T-cell (primary cell): ENCODE data around the gene HASPIN. TPM values are rescaled to one million over a fixed set of nuclear protein-coding genes. Genes with fewer than 3 reads are reported as not detected.

Experiments used
- ATAC-seq, 4 experiments: fragments of 200-7000 bp in 3 of 4; fragments of 150-1000 bp in 1 of 4; cut with Tn5 transposase; replicated peaks in 1 of 4; 1 replicate in 3 of 4; 2 replicates in 1 of 4; pipeline ENCODE4 v1.10.0; 2021; ENCODE audit warnings: moderate library complexity in 3 of 4, mild to moderate bottlenecking in 2 of 4, moderate number of reproducible peaks in 1 of 4
- CTCF ChIA-PET, 2 donors: fragments of 300-600 bp; sonication (Branson Sonifier 250); formaldehyde crosslinking; loops; one replicate each; lab custom pipeline; 2022; ENCODE audit warnings: antibody characterized with exemption in 2 of 2; lab: Charles Lee
- POLR2A ChIA-PET, 2 donors: fragments of 300-600 bp; sonication (Branson Sonifier 250); formaldehyde crosslinking; loops; one replicate each; lab custom pipeline; 2022; ENCODE audit warnings: antibody characterized with exemption in 2 of 2; lab: Charles Lee
- DNase-seq, 35 experiments: peaks; one replicate each; pipeline versions ENCODE4 v3.0.0 to v3.0.0-alpha.2; 2013 to 2023
- H3K27ac ChIP-seq: one replicate; pipeline ENCODE4 v1.5.1; 2013; ENCODE audit warnings: low read length
- H3K27me3 ChIP-seq, 2 experiments: replicated peaks in 1 of 2; 1 replicate in 1 of 2; 2 replicates in 1 of 2; pipeline versions ENCODE4 v1.6.1 to v1.7.0; 2013; ENCODE audit warnings: low read length in 1 of 2, mixed read lengths in 1 of 2; ENCODE audit not compliant: control insufficient read depth in 2 of 2, insufficient read depth in 2 of 2; ENCODE audit errors: extremely low read depth in 1 of 2
- H3K36me3 ChIP-seq, 2 donors: 1 replicate in 1 of 2; 2 replicates in 1 of 2; pipeline versions ENCODE4 v1.6.1 to v1.7.0; 2013; ENCODE audit warnings: low read length in 1 of 2; ENCODE audit not compliant: control insufficient read depth in 2 of 2, insufficient read depth in 1 of 2; ENCODE audit errors: extremely low read depth in 1 of 2
- H3K4me1 ChIP-seq, 2 experiments: 1 replicate in 1 of 2; 2 replicates in 1 of 2; pipeline versions ENCODE4 v1.6.1 to v1.7.0; 2013; ENCODE audit warnings: low read length in 2 of 2, mixed read lengths in 1 of 2; ENCODE audit not compliant: insufficient read depth in 2 of 2, control insufficient read depth in 1 of 2; ENCODE audit errors: extremely low read depth in 1 of 2
- H3K4me3 ChIP-seq, 2 donors: 1 replicate in 1 of 2; 2 replicates in 1 of 2; pipeline versions ENCODE4 v1.5.1 to v1.7.0; 2013; ENCODE audit warnings: mild to moderate bottlenecking in 2 of 2, low read length in 1 of 2, moderate library complexity in 1 of 2; ENCODE audit not compliant: control insufficient read depth in 1 of 2; ENCODE audit errors: extremely low read depth in 1 of 2
- H3K9me3 ChIP-seq: 2 replicates; pipeline ENCODE4 v1.7.0; 2013
- H3K27ac Mint-ChIP-seq, 2 donors: one replicate each; pipeline ENCODE4 v1.8.0; 2020 to 2021; ENCODE audit warnings: mild to moderate bottlenecking in 2 of 2, mixed read lengths in 2 of 2
- H3K27me3 Mint-ChIP-seq, 2 donors: one replicate each; pipeline ENCODE4 v1.8.0; 2021 to 2022; ENCODE audit warnings: mixed read lengths in 2 of 2
- H3K36me3 Mint-ChIP-seq: one replicate; pipeline ENCODE4 v1.8.0; 2021; ENCODE audit warnings: mixed read lengths
- H3K4me1 Mint-ChIP-seq, 3 donors: one replicate each; pipeline ENCODE4 v1.8.0; 2020 to 2022; ENCODE audit warnings: mixed read lengths in 3 of 3, mild to moderate bottlenecking in 1 of 3
- H3K4me3 Mint-ChIP-seq, 3 donors: one replicate each; pipeline ENCODE4 v1.8.0; 2020 to 2022; ENCODE audit warnings: mild to moderate bottlenecking in 3 of 3, mixed read lengths in 3 of 3, moderate library complexity in 3 of 3
- H3K9me3 Mint-ChIP-seq, 3 donors: one replicate each; pipeline ENCODE4 v1.8.0; 2020 to 2022; ENCODE audit warnings: mixed read lengths in 3 of 3
- WGBS: methylation state at CpG from one replicate; pipeline ENCODE4 v1.1.5; 2013; ENCODE audit warnings: missing lambda C conversion rate; ENCODE audit not compliant: insufficient coverage; 5-methylcytosine and 5-hydroxymethylcytosine counted together
- total RNA-seq, 35 experiments: library from RNA in 6 of 35; stranded (reverse) in 6 of 35; fragments of 120-200 nt in 1 of 35; gene quantifications; one replicate each; pipeline versions ENCODE4 v1.2.1 to v1.2.4 and lab custom pipeline; 2013 to 2026

The HASPIN gene
- total RNA-seq, 5 donors from 2014 or later (not counting 1 experiment from before 2014, with no cell fraction given) = 0.33 to 1.0 (median 0.68) TPM

DNA sequence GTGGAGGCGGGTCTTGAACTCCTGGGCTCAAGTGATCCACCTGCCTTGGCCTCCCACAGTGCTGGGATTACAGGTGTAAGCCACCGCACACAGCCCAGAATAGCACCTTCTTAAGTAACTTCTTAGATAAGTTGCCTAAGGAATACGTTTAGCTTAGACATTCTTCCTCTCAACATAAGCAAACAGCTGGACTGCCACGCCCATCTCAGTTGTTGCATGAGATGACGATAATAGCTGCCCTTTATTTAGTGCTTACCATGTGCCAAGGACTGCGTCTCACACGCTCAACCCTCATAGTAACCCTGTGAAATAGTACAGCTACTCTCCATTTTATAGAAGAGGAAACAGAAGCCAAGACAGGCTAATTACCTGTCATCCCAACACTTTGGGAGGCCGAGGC, 11.8 kb downstream of the HASPIN start:
- ATAC-seq = no peak
- H3K36me3 ChIP-seq = no peaks in the 10 kb centered on the region
- ChIA-PET CTCF (interaction anchor here (0.6 to 8.0 kb wide), 3 partner anchors 92 to 99 kb away, joined by 5 to 109 read pairs (median 7); no protein-coding TSS in a partner anchor), POLR2A (no interaction called here)
- Mint-ChIP-seq H3K27me3 (no peaks in the 10 kb centered on the region), H3K36me3 (no peaks in the 10 kb centered on the region), H3K9me3 (no peaks in the 10 kb centered on the region), H3K4me1 (peaks cover 29 to 32% (median 30%) of the 10 kb centered on the region in 3 donors), H3K4me3 (no peak overlapping the region), H3K27ac (no peak overlapping the region)
- H3K27me3 ChIP-seq = no peaks in the 10 kb centered on the region
- 96% methylated on average over 4 of the region's 8 CpGs for WGBS
- no peak for DNase-seq
- peaks cover 6 to 31% of the 10 kb centered on the region in 2 experiments for H3K4me1 ChIP-seq
- no peaks in the 10 kb centered on the region for H3K9me3 ChIP-seq
- H3K4me3 ChIP-seq = no peak overlapping the region
- no peak overlapping the region for H3K27ac ChIP-seq

DNA sequence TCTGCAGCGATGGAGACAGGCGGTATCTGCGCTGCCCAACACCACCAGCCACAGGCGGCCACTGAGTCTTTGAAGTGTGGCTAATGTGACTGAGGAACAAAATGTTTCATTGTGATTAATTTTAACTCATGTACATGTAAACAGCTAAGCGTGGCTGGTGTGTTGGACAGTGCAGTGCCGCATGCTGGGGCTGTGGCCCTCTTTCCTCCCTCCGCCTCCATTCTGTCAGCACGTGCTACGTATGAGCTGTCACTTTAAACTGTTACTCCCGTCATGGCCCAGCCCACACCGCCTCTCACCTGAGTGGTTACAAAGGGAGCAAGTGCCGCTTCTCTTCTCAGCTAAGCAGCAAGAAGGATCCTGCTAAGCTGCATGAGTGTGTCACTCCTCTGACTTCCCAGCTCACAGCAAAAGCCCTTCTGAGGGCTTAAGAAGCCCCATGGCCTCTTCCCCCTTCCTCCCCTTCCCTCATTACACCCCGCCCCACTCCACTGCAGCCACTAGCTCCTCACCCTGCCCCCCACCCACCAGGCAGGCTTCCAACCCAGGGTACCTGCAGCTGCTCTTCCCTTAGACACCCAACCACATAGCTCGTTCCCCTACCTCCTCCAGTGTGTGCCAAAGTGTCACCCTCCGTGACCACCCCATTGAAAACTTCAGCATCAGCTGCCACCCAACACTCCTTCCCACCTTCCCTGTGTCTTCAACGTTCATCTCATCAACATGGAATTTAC, 15.0 kb downstream of the HASPIN start:
- Histone ChIP-seq H3K4me3 (no peak overlapping the region), H3K9me3 (no peaks in the 10 kb centered on the region), H3K27me3 (no peaks in the 10 kb centered on the region), H3K27ac (peak overlapping the region; percentile 34), H3K4me1 (peaks cover 11 to 41% of the 10 kb centered on the region in 2 experiments), H3K36me3 (no peaks in the 10 kb centered on the region)
- WGBS = 20% methylated on average over 10 of the region's 16 CpGs
- DNase-seq = peak in 33 of 35 experiments; percentile 32 to 75 (median 51)
- Mint-ChIP-seq H3K27ac (peak overlapping the region; percentile 66 to 79), H3K4me3 (peak overlapping the region in 2 of 3 donors; percentile 36 to 52), H3K27me3 (no peaks in the 10 kb centered on the region), H3K9me3 (no peaks in the 10 kb centered on the region), H3K4me1 (peaks cover 34 to 46% (median 38%) of the 10 kb centered on the region in 3 donors), H3K36me3 (no peaks in the 10 kb centered on the region)
- ChIA-PET CTCF (interaction anchor here (0.5 to 8.0 kb wide), 19 partner anchors 12 to 1900 kb away, joined by 3 to 109 read pairs (median 6); partner anchors contain the start of genes HASPIN (in 1 of the 2) and NCBP3 (in 1 of the 2)), POLR2A (interaction anchor here in 1 of 2 donors (0.6 kb wide), 1 partner anchor 405 kb away, joined by 3 read pairs; no protein-coding TSS in a partner anchor)
- peak; percentile 75 to 85 (median 81) for ATAC-seq

DNA sequence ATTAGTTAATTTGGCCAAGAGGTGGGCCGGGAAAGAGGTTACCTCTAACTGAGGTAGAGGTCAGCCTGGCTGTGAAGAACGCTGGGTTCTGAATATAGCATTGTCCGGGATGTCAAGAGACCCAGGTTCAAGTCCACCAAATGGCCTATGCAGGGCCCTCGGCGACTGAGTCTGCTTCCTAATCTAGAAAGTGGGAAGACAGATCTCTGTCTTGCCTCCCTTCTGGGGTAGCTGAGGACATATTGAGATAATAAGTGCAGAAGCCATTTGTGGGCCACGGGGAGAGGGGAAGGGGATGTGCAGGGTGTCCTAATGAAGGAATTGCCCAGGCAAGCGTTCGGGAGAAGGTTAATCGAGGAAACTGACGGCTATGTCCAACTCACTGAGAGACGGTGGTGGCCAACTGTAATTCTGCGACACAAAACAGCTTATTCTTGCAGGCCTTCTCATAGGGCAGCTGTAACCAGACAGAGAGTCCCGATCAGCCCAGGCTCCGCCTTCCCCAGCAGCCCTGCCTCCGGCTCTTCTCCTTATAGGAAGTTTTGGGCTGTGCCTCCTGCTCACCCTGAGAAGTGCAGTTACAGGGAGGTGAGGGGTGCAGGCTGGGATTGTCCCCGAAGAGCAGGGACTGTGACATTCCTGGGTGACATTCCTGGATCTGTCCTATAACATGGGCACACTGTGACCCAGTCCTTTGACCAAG, 15.9 kb downstream of the HASPIN start:
- Histone ChIP-seq H3K4me3 (no peak overlapping the region), H3K27ac (peak overlapping the region; percentile 34), H3K4me1 (peaks cover 11 to 41% of the 10 kb centered on the region in 2 experiments), H3K9me3 (no peaks in the 10 kb centered on the region), H3K36me3 (no peaks in the 10 kb centered on the region), H3K27me3 (no peaks in the 10 kb centered on the region)
- no peaks in the 10 kb centered on the region for H3K27me3 Mint-ChIP-seq
- CTCF ChIA-PET = interaction anchor here (0.5 to 8.0 kb wide), 10 partner anchors 11 to 1901 kb away, joined by 3 to 109 read pairs (median 4); partner anchors contain the start of gene NCBP3 (in 1 of the 2)
- H3K36me3 Mint-ChIP-seq = no peaks in the 10 kb centered on the region
- peak overlapping the region in 1 of 3 donors; percentile 52 for H3K4me3 Mint-ChIP-seq
- DNase-seq (no peak), ATAC-seq (no peak)
- no peaks in the 10 kb centered on the region for H3K9me3 Mint-ChIP-seq
- POLR2A ChIA-PET = interaction anchor here in 1 of 2 donors (0.6 kb wide), 1 partner anchor 98 kb away, joined by 4 read pairs; no protein-coding TSS in a partner anchor
- peaks cover 34 to 46% (median 38%) of the 10 kb centered on the region in 3 donors for H3K4me1 Mint-ChIP-seq
- WGBS = over 99% methylated on average over 11 of the region's 16 CpGs
- peak overlapping the region; percentile 66 to 79 for H3K27ac Mint-ChIP-seq

DNA sequence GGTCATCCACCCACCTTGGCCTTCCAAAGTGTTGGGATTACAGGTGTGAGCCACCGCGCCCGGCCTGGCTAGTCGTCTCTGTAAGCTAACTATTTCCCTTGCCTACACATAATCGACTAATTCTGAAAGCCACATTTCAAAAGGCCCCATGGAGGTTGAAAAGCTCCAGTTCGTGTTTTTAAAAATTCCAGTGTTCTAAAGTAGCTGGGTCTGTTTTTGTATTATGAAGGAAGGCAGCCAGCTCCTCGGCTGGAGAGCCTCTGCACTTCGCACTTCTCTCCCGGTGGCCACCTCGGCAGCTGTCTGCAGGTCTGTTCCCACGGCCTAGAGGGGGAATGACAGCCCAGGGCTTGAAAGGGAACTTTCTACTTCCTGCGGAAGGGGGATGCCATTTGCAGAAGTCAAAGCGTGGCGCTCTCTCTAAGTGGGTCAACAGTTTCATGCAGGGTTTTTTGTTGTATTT, 16.9 kb downstream of the HASPIN start:
- Histone ChIP-seq H3K4me1 (peaks cover 11 to 41% of the 10 kb centered on the region in 2 experiments), H3K4me3 (no peak overlapping the region), H3K27ac (peak overlapping the region; percentile 44), H3K36me3 (no peaks in the 10 kb centered on the region), H3K9me3 (no peaks in the 10 kb centered on the region), H3K27me3 (no peaks in the 10 kb centered on the region)
- Mint-ChIP-seq H3K27me3 (no peaks in the 10 kb centered on the region), H3K9me3 (no peaks in the 10 kb centered on the region), H3K36me3 (no peaks in the 10 kb centered on the region), H3K4me1 (peaks cover 34 to 46% (median 38%) of the 10 kb centered on the region in 3 donors), H3K27ac (peak overlapping the region; percentile 83 to 88), H3K4me3 (peak overlapping the region in 2 of 3 donors; percentile 47 to 52)
- DNase-seq (peak in 28 of 35 experiments; percentile 17 to 80 (median 37)), ATAC-seq (peak in 3 of 4 experiments; percentile 52 to 64 (median 53))
- CTCF ChIA-PET = interaction anchor here (0.6 to 8.0 kb wide), 5 partner anchors 20 to 104 kb away, joined by 3 to 109 read pairs (median 4); partner anchors contain the start of gene NCBP3 (in 1 of the 2)
- 8% methylated on average over 4 of the region's 14 CpGs for whole genome bisulfite sequencing
- POLR2A ChIA-PET = interaction anchor here in 1 of 2 donors (0.6 to 0.7 kb wide), 2 partner anchors 84 to 781 kb away, joined by 6 to 10 read pairs; no protein-coding TSS in a partner anchor

DNA sequence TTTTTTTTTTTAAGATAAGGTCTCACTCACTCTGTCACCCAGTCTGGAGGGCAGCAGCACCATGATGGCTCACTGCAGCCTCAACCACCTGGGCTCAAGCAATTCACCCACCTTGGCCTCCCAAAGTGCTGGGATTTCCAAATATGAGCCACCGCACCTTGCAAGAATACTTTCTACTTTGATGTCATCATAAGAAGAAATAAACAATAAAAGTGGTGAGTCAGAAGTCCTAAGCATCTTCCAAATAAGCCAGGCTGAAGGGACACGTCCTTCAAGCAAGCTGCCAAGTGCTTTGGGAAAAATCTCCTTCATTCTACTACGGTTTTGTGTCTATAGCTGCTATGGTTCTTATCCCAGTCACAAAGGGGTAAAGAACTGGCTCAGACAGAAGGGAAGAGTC, 20.3 kb downstream of the HASPIN start:
- no peak overlapping the region for H3K27ac Mint-ChIP-seq
- CTCF ChIA-PET = no interaction called here

More for the DNA sequence above, 20.3 kb downstream of the HASPIN start:
- Histone ChIP-seq H3K4me1 (peaks cover 8 to 29% of the 10 kb centered on the region in 2 experiments), H3K27me3 (no peaks in the 10 kb centered on the region), H3K4me3 (no peak overlapping the region), H3K27ac (no peak overlapping the region), H3K9me3 (no peaks in the 10 kb centered on the region), H3K36me3 (no peaks in the 10 kb centered on the region)
- H3K4me1 Mint-ChIP-seq = peaks cover 29 to 35% (median 33%) of the 10 kb centered on the region in 3 donors
- no peaks in the 10 kb centered on the region for H3K9me3 Mint-ChIP-seq
- H3K4me3 Mint-ChIP-seq = no peak overlapping the region
- ATAC-seq (no peak), DNase-seq (no peak)
- no peaks in the 10 kb centered on the region for H3K36me3 Mint-ChIP-seq
- 90% methylated on average over 2 of the region's 3 CpGs for WGBS
- POLR2A ChIA-PET = interaction anchor here in 1 of 2 donors (0.6 kb wide), 1 partner anchor 38 kb away, joined by 7 read pairs; no protein-coding TSS in a partner anchor
- H3K27me3 Mint-ChIP-seq = no peaks in the 10 kb centered on the region
